Measurements from ENCODE around the gene TSHZ1.

TSHZ1 gene

DNA sequence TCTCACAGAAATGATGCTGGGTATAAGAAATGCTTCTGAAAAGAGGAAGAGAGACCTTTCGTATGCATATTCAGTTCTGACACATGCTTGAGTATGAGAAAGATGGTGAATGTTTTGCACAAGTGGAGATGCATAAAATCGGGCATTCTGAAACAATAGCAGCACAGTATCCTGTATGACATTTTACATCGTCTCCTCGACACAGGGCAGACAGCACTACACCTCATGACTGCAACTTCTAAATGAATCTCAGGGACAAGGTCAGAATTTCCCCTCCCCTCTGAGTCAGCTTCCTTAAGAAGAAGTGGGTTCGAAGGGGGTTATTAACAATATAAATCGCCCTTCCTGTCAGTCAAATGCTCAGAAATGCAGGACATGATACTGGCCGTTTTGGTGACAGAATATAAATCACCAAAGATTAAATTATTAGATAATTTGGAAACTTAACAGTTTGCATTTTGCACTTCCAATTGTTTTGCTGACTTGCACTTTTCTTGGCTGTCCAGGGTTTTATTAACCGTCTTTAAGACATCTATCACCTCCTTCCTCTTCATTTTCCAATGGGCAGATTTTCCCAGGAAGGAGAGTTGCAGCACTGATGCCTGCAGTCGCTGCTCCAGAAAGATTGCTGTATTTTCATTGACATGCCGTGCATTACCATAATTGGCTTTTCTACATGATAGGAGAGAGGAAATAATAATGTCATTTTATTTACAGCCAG lies 57.2 kb downstream of the TSHZ1 start:
- Histone ChIP-seq H3K4me1 (ENCODE audit: control insufficient read depth, insufficient read depth, low read length) (peaks cover 2% of the 10 kb centered on the region), H3K4me3 (ENCODE audit: low read length) (no peak overlapping the region), H3K27me3 (ENCODE audit: control insufficient read depth, insufficient read depth, low read length) (no peaks in the 10 kb centered on the region), H3K27ac (ENCODE audit: low read depth, low read length) (no peak overlapping the region), H3K9ac (ENCODE audit: low read length) (no peak overlapping the region), H3K36me3 (ENCODE audit: control insufficient read depth, insufficient read depth, low read length) (no peaks in the 10 kb centered on the region)

DNA sequence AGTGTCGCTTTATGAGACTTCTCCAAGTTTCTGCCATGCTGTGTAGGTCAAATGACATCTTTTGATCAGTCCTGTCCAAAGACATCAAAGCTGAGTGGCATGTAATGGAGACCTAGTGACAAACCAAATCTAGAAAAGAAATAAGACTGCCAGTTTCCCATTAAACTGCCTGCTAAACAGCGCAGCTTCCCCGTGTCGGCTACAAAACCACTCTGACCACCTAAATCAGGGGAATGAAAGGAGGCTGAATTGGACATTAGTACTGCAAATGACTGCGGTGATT lies 57.7 kb downstream of the TSHZ1 start:
- no peak overlapping the region for H3K4me3 ChIP-seq (ENCODE audit: low read length)
- no peaks in the 10 kb centered on the region for H3K27me3 ChIP-seq (ENCODE audit: control insufficient read depth, insufficient read depth, low read length)
- no peaks in the 10 kb centered on the region for H3K36me3 ChIP-seq (ENCODE audit: control insufficient read depth, insufficient read depth, low read length)
- no peak overlapping the region for H3K9ac ChIP-seq (ENCODE audit: low read length)
- peaks cover 2% of the 10 kb centered on the region for H3K4me1 ChIP-seq (ENCODE audit: control insufficient read depth, insufficient read depth, low read length)
- no peak overlapping the region for H3K27ac ChIP-seq (ENCODE audit: low read depth, low read length)

DNA sequence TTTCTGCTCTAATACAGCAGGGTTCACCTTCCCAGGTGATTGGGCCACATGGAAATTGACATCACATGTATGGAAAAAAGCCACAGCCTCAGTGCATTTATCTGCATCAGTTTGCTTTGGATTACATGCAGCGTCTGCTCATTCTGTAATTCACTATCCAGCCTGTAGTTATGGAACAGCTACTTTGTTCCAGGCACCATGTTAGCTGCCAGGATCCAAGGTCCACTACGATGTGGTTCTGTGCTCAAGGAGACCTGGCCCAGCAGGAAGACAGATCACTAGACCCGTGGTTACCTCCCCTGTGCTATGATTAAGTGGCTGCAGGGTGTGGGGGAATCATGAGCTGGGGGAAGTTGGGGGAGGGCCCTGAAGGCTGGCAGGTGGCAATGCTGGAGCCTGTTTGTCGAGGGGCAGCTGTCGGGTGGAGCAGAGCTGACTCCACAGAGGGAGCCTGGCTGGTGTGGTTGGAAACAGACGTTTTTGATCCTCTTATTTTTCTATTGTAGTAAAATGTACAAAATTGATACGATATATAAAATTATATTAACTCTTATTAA lies 58.6 kb downstream of the TSHZ1 start:
- H3K36me3 ChIP-seq (ENCODE audit: control insufficient read depth, insufficient read depth, low read length): no peaks in the 10 kb centered on the region
- H3K27ac ChIP-seq (ENCODE audit: low read depth, low read length): no peak overlapping the region
- H3K4me3 ChIP-seq (ENCODE audit: low read length): no peak overlapping the region
- H3K4me1 ChIP-seq (ENCODE audit: control insufficient read depth, insufficient read depth, low read length): peaks cover 2% of the 10 kb centered on the region
- H3K27me3 ChIP-seq (ENCODE audit: control insufficient read depth, insufficient read depth, low read length): no peaks in the 10 kb centered on the region
- no peak overlapping the region for H3K9ac ChIP-seq (ENCODE audit: low read length)

DNA sequence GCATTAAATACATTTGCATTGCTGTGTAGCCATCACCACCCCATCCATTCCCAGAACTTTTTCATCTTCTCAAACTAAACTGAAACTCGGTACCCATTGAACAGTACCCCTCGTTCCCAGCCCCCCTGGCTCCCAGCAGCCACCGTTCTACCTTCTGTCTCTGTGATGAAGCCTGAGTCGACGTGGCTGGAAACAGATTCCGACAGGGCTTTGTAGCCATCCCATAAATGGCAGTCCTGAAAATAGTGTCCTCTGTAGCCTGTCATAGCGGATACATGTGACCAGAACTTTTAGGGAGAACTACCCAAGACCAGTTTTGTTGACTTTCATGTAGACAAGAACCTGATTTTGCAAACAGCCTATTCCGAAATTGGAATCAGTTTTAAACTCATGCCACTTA lies 59.1 kb downstream of the TSHZ1 start:
- Histone ChIP-seq H3K4me3 (ENCODE audit: low read length) (no peak overlapping the region), H3K9ac (ENCODE audit: low read length) (no peak overlapping the region), H3K36me3 (ENCODE audit: control insufficient read depth, insufficient read depth, low read length) (no peaks in the 10 kb centered on the region), H3K4me1 (ENCODE audit: control insufficient read depth, insufficient read depth, low read length) (peaks cover 2% of the 10 kb centered on the region), H3K27me3 (ENCODE audit: control insufficient read depth, insufficient read depth, low read length) (no peaks in the 10 kb centered on the region), H3K27ac (ENCODE audit: low read depth, low read length) (no peak overlapping the region)

DNA sequence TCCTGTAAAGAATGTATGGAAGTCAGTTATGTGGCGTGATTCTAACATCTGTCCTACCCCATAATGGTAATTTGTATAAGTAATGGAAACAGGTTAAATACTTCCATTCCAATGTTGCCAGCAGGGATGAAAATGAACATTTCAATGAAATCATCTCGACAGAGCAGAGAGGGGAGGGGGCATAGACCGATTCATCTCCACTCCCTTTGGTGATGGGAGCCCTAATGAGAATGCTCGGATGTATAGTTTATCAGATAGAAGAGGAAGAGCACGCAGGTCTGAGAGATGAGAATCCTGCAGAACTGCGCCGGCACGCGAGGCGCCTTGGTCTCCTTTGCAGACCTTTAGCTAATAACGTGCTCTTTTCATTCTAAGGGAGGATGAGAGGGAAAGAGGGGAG lies 61.4 kb downstream of the TSHZ1 start:
- H3K9ac ChIP-seq (ENCODE audit: low read length): no peak overlapping the region
- no peak overlapping the region for H3K27ac ChIP-seq (ENCODE audit: low read depth, low read length)
- H3K36me3 ChIP-seq (ENCODE audit: control insufficient read depth, insufficient read depth, low read length): no peaks in the 10 kb centered on the region
- no peaks in the 10 kb centered on the region for H3K27me3 ChIP-seq (ENCODE audit: control insufficient read depth, insufficient read depth, low read length)
- H3K4me3 ChIP-seq (ENCODE audit: low read length): no peak overlapping the region
- H3K4me1 ChIP-seq (ENCODE audit: control insufficient read depth, insufficient read depth, low read length): no peaks in the 10 kb centered on the region

DNA sequence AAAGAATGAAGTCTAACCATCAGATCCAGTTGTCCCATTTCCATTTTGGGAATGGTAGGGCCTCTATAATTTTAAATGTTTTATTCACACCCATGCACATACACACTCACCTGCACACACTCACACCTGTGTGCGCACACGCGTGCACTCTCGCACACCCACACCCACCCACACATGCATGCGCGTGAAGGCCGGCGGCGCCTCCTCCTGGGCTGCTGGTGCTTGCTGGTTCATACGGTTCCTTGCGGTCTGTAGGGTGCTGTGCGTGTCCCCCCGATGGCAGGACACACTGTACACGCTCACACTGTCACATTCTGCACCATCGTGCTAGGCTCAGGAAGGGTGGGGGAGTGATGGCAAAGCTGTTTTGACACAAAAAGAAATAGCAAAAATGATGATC lies 63.2 kb downstream of the TSHZ1 start:
- Histone ChIP-seq H3K4me1 (ENCODE audit: control insufficient read depth, insufficient read depth, low read length) (no peaks in the 10 kb centered on the region), H3K9ac (ENCODE audit: low read length) (no peak overlapping the region), H3K4me3 (ENCODE audit: low read length) (no peak overlapping the region), H3K36me3 (ENCODE audit: control insufficient read depth, insufficient read depth, low read length) (no peaks in the 10 kb centered on the region), H3K27ac (ENCODE audit: low read depth, low read length) (no peak overlapping the region), H3K27me3 (ENCODE audit: control insufficient read depth, insufficient read depth, low read length) (no peaks in the 10 kb centered on the region)

DNA sequence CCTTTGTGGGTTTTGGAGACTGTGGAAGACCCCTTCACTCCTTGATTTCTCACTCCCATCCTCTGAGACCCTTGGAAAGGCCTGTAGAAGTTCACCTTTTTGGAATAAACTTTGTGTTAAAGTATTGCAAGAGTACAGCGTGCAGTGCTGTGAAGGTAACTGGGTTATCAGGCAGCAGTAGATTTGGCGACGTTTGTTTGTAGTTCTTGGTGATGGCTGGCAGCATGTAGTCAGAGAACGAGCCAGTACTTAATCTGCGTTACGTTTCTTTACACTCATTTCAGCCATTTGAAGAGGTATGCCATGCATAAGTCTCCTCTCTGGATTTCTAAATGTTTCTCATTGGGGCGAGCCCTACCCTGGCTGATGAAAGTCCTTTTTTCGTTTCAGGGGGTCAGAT lies 64.6 kb downstream of the TSHZ1 start:
- Histone ChIP-seq H3K27me3 (ENCODE audit: control insufficient read depth, insufficient read depth, low read length) (no peaks in the 10 kb centered on the region), H3K9ac (ENCODE audit: low read length) (no peak overlapping the region), H3K4me1 (ENCODE audit: control insufficient read depth, insufficient read depth, low read length) (no peaks in the 10 kb centered on the region), H3K36me3 (ENCODE audit: control insufficient read depth, insufficient read depth, low read length) (no peaks in the 10 kb centered on the region), H3K27ac (ENCODE audit: low read depth, low read length) (no peak overlapping the region), H3K4me3 (ENCODE audit: low read length) (no peak overlapping the region)

DNA sequence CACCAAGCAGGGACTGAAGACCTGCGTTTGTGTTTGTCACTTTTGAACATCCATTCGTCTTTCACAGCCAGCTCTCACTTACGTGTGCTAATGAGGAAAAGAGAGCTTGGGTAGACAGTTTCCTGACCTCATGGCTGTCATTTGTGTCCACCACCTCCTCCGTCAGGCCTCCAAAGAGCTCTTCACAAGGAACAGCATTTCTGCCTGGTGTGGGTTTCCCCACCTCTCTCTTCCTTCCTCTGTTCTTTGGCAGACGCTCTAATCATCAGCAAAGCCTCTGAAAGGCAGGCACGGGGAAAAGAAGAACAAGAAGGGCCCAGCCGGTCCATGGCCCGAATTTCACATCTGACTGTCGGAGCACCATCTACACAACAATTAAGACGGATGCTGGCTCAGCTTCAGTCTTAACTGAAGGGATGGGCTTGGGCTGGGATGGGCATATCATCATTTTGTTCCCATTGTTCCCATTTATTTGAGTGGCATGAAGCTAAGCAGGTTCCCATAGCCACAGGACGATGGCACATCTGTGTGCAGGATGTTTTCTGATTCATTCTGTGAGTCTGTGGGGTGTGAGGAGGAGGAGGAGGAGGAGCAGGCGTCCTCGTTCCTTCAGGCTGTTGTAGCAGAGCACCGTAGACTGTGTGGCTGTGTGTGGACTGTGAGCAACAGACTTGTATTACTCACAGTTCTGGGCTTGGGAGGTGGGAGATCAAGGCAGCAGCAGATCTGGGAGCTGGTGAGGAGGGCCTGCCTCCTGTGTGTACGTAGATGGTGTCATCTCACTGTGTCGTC lies 66.4 kb downstream of the TSHZ1 start:
- Histone ChIP-seq H3K4me1 (ENCODE audit: control insufficient read depth, insufficient read depth, low read length) (no peaks in the 10 kb centered on the region), H3K36me3 (ENCODE audit: control insufficient read depth, insufficient read depth, low read length) (no peaks in the 10 kb centered on the region), H3K27ac (ENCODE audit: low read depth, low read length) (no peak overlapping the region), H3K4me3 (ENCODE audit: low read length) (no peak overlapping the region), H3K27me3 (ENCODE audit: control insufficient read depth, insufficient read depth, low read length) (no peaks in the 10 kb centered on the region), H3K9ac (ENCODE audit: low read length) (no peak overlapping the region)

DNA sequence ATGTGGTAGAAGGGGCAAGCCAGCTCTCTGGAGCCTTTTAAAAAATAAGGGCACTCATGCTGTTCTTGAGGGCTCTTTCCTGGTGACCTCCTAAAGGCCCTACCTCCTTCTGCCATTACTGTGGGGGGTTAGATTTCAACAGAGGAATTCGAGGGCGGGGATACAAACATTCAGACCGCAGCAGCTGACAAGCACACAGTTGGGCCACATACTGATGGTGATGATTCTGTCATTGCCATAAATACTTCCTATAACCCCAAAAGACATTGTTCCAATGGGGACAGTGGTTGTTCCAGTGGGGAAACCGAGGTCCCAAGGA lies 67.0 kb downstream of the TSHZ1 start:
- no peak overlapping the region for H3K27ac ChIP-seq (ENCODE audit: low read depth, low read length)
- H3K27me3 ChIP-seq (ENCODE audit: control insufficient read depth, insufficient read depth, low read length): no peaks in the 10 kb centered on the region
- no peaks in the 10 kb centered on the region for H3K4me1 ChIP-seq (ENCODE audit: control insufficient read depth, insufficient read depth, low read length)
- no peak overlapping the region for H3K4me3 ChIP-seq (ENCODE audit: low read length)
- H3K36me3 ChIP-seq (ENCODE audit: control insufficient read depth, insufficient read depth, low read length): no peaks in the 10 kb centered on the region
- H3K9ac ChIP-seq (ENCODE audit: low read length): no peak overlapping the region

DNA sequence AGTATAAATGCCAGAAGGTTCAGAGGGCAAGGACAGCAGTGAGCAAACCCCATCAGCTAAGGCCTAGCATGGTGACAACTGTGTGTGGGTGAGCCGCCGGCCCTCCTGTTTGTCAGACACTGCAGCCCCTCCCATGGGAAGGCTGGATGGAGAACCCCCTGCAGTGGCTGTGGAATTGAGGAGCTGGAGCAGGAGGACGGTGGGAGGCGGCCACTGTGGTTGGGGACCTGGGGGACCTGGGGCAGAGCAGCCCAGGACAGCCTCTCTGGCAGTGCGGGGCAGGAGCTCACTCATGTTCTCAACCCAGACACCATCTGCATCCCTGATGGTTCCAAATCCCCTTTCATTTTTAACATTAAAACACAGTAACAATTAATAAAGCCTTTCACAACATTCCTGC lies 68.8 kb downstream of the TSHZ1 start:
- Histone ChIP-seq H3K36me3 (ENCODE audit: control insufficient read depth, insufficient read depth, low read length) (no peaks in the 10 kb centered on the region), H3K4me3 (ENCODE audit: low read length) (no peak overlapping the region), H3K9ac (ENCODE audit: low read length) (no peak overlapping the region), H3K27me3 (ENCODE audit: control insufficient read depth, insufficient read depth, low read length) (no peaks in the 10 kb centered on the region), H3K27ac (ENCODE audit: low read depth, low read length) (no peak overlapping the region), H3K4me1 (ENCODE audit: control insufficient read depth, insufficient read depth, low read length) (no peaks in the 10 kb centered on the region)

DNA sequence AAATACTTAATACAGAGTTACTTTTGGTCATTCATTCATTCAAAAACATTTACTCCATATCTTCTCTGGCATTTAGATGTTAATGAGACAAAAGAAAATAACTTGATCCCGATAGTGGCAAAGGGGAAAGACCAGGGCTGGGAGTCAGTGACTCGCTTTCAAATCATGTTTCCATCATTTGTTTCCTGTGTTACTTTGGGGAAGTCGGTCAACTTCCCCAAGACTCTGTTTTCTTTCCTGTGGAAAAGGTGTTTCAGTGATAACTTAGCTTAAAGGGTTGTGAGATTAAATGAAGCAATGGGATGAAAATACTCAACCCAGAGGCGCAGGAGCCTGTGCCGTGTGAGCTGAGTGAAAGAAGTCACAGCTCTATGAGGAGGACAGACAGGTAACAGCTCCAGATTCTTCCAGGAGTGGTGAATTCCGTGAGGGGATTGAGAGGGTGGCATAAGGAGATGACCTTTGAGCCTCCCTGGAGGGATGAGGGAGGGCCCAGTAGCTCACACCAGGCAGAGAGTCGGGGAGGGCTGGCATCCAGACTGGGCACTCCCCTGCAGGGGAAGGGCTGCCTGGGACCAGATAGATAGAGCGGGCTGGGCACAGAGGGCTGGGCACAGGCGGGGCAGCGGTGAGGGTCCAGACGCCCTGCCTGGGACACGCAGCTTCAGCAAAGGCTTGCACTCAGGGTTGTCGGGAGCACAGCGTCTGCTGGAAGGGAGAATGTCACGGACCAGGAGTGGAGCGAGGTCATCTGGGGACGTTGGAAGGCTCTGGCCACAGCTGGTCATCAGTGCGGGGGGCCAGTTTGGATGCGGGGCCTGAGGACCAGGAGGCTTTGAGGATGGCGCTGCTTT lies 70.1 kb downstream of the TSHZ1 start:
- Histone ChIP-seq H3K9ac (ENCODE audit: low read length) (no peak overlapping the region), H3K27ac (ENCODE audit: low read depth, low read length) (peak overlapping the region; percentile 28), H3K27me3 (ENCODE audit: control insufficient read depth, insufficient read depth, low read length) (no peaks in the 10 kb centered on the region), H3K36me3 (ENCODE audit: control insufficient read depth, insufficient read depth, low read length) (no peaks in the 10 kb centered on the region), H3K4me1 (ENCODE audit: control insufficient read depth, insufficient read depth, low read length) (no peaks in the 10 kb centered on the region), H3K4me3 (ENCODE audit: low read length) (no peak overlapping the region)

DNA sequence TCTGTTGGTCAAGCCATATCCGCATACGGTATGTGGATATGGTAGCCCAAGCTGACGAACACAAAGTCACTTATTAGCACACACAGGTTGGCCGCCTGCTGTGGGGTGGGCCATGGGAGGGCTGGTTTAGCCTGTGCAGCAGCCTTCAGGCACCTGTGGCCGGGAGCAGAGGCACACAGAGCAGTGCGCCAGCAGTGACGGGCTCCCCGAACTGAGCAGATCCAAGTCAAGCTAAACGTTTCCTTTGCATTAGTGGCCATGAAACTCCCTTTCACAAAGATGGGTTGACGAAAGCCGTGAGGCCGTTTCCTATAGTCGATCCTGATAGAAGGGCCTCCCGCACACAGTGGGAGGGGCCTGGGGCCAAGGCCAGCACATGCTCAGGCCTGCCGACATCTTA lies 72.1 kb downstream of the TSHZ1 start:
- no peaks in the 10 kb centered on the region for H3K4me1 ChIP-seq (ENCODE audit: control insufficient read depth, insufficient read depth, low read length)
- H3K27ac ChIP-seq (ENCODE audit: low read depth, low read length): no peak overlapping the region
- no peak overlapping the region for H3K9ac ChIP-seq (ENCODE audit: low read length)
- H3K36me3 ChIP-seq (ENCODE audit: control insufficient read depth, insufficient read depth, low read length): peaks cover 16% of the 10 kb centered on the region
- no peak overlapping the region for H3K4me3 ChIP-seq (ENCODE audit: low read length)
- no peaks in the 10 kb centered on the region for H3K27me3 ChIP-seq (ENCODE audit: control insufficient read depth, insufficient read depth, low read length)

All from rectal smooth muscle tissue (tissue), 1 donor.